IMR-90 (cell line): Measurements from ENCODE around the gene TEDC1. TPM values are rescaled to one million over a fixed set of nuclear protein-coding genes. Genes with fewer than 3 reads are reported as not detected.

Experiments
- ATAC-seq: fragments of 200-7000 bp; cut with Tn5 transposase; 2 replicates; pipeline ENCODE4 v1.9.1; 2020; ENCODE audit warnings: low read depth, mild to moderate bottlenecking, moderate library complexity
- BruUV-seq: library from RNA; stranded (reverse); fragments of 400-500 nt; replicated peaks from 2 replicates; lab custom pipeline; 2021; lab: Mats Ljungman, UMichigan
- CTCF ChIA-PET: fragments of 300-600 bp; formaldehyde crosslinking; extraction: SDS; loops from one replicate; lab custom pipeline; 2021; ENCODE audit warnings: antibody characterized with exemption; lab: Yijun Ruan, JAX
- POLR2A ChIA-PET: fragments of 300-600 bp; sonication (Branson Sonifier 250); formaldehyde crosslinking; loops from one replicate; lab custom pipeline; 2022; ENCODE audit warnings: antibody characterized with exemption; ENCODE audit not compliant: unreplicated experiment; lab: Charles Lee
- DNase-seq: peaks from one replicate; pipeline ENCODE4 v3.0.0; 2013
- H2AFZ ChIP-seq: replicated peaks from 2 replicates; pipeline ENCODE3; 2013; ENCODE audit warnings: low read length, mild to moderate bottlenecking; ENCODE audit not compliant: poor library complexity
- H2AK5ac ChIP-seq: 2 replicates; pipeline ENCODE4 v1.6.1; 2013; ENCODE audit warnings: low read depth, low read length, inconsistent platforms
- H2AK9ac ChIP-seq: replicated peaks from 2 replicates; pipeline ENCODE3; 2013; ENCODE audit warnings: mild to moderate bottlenecking, low read depth, low read length, moderate library complexity; ENCODE audit not compliant: poor library complexity
- H2BK120ac ChIP-seq: 2 replicates; pipeline ENCODE4 v1.6.1; 2013; ENCODE audit warnings: low read depth, low read length, inconsistent platforms
- H2BK15ac ChIP-seq: 3 replicates; pipeline ENCODE4 v1.6.1; 2013; ENCODE audit warnings: low read depth, low read length, inconsistent platforms
- H2BK20ac ChIP-seq: 2 replicates; pipeline ENCODE4 v1.6.1; 2013; ENCODE audit warnings: low read depth, mild to moderate bottlenecking, inconsistent platforms, low read length, moderate library complexity
- H2BK5ac ChIP-seq: 2 replicates; pipeline ENCODE4 v1.6.1; 2013; ENCODE audit warnings: mild to moderate bottlenecking, low read depth, low read length, inconsistent platforms; ENCODE audit not compliant: poor library complexity, severe bottlenecking
- H3K14ac ChIP-seq: replicated peaks from 2 replicates; pipeline ENCODE4 v1.6.1; 2013; ENCODE audit warnings: low read depth, low read length, inconsistent platforms
- H3K18ac ChIP-seq: 2 replicates; pipeline ENCODE4 v1.6.1; 2013; ENCODE audit warnings: low read depth, low read length, control low read depth
- H3K23ac ChIP-seq: 2 replicates; pipeline ENCODE4 v1.6.1; 2013; ENCODE audit warnings: low read depth, low read length, inconsistent platforms
- H3K27ac ChIP-seq: 2 replicates; pipeline ENCODE4 v1.5.1; 2013; ENCODE audit warnings: mild to moderate bottlenecking, control low read depth, low read length; ENCODE audit not compliant: insufficient read depth
- H3K27me3 ChIP-seq: 2 replicates; pipeline ENCODE4 v1.6.1; 2013; ENCODE audit warnings: low read length; ENCODE audit not compliant: control insufficient read depth, insufficient read depth
- H3K36me3 ChIP-seq: 2 replicates; pipeline ENCODE4 v1.6.1; 2013; ENCODE audit warnings: low read length, mixed read lengths; ENCODE audit not compliant: control insufficient read depth, insufficient read depth
- H3K4ac ChIP-seq: 2 replicates; pipeline ENCODE4 v1.6.1; 2013; ENCODE audit warnings: low read depth, low read length, inconsistent platforms
- H3K4me1 ChIP-seq: 2 replicates; pipeline ENCODE4 v1.6.1; 2013; ENCODE audit warnings: low read length, mixed read lengths; ENCODE audit not compliant: control insufficient read depth, insufficient read depth
- H3K4me2 ChIP-seq: 2 replicates; pipeline ENCODE4 v1.6.1; 2013; ENCODE audit warnings: low read depth, mild to moderate bottlenecking, control low read depth, low read length, moderate library complexity
- H3K4me3 ChIP-seq: 2 replicates; pipeline ENCODE4 v1.5.1; 2013; ENCODE audit warnings: low read depth, mild to moderate bottlenecking, control low read depth, low read length, moderate library complexity; ENCODE audit not compliant: insufficient read depth
- H3K56ac ChIP-seq: 2 replicates; pipeline ENCODE4 v1.6.1; 2013; ENCODE audit warnings: low read length, inconsistent platforms; ENCODE audit not compliant: insufficient read depth; ENCODE audit errors: extremely low read depth
- H3K79me1 ChIP-seq, 2 experiments: 2 replicates each; pipeline ENCODE4 v1.6.1; 2013; ENCODE audit warnings: low read length in 2 of 2, inconsistent platforms in 1 of 2, low read depth in 1 of 2
- H3K9ac ChIP-seq: 2 replicates; pipeline ENCODE4 v1.6.1; 2013; ENCODE audit warnings: low read depth, low read length, control low read depth
- H3K9me1 ChIP-seq: 2 replicates; pipeline ENCODE4 v1.6.1; 2013; ENCODE audit warnings: low read length, inconsistent platforms; ENCODE audit not compliant: insufficient read depth
- H3K9me3 ChIP-seq: 2 replicates; pipeline ENCODE4 v1.6.1; 2013; ENCODE audit warnings: low read length; ENCODE audit not compliant: control insufficient read depth, insufficient read depth
- H4K20me1 ChIP-seq: 2 replicates; pipeline ENCODE4 v1.6.1; 2013; ENCODE audit warnings: low read length, inconsistent platforms; ENCODE audit not compliant: insufficient read depth
- H4K5ac ChIP-seq: 2 replicates; pipeline ENCODE4 v1.6.1; 2013; ENCODE audit warnings: mild to moderate bottlenecking, low read depth, low read length, control low read depth
- H4K8ac ChIP-seq, 2 experiments: 2 replicates each; pipeline ENCODE4 v1.6.1; 2013; ENCODE audit warnings: low read depth in 2 of 2, low read length in 2 of 2, control low read depth in 1 of 2, inconsistent platforms in 1 of 2
- H4K91ac ChIP-seq: 2 replicates; pipeline ENCODE4 v1.6.1; 2013; ENCODE audit warnings: low read depth, low read length, inconsistent platforms; ENCODE audit not compliant: insufficient read depth
- BHLHE40 ChIP-seq: fragments of 150-350 bp; IDR thresholded peaks from 2 replicates; pipeline ENCODE4 v1.6.1; 2016; ENCODE audit warnings: mild to moderate bottlenecking, low read depth, low read length
- CEBPB ChIP-seq: IDR thresholded peaks from 2 replicates; pipeline ENCODE4 v1.6.1; 2012; ENCODE audit warnings: low read depth, low read length, improper control_type of control experiment
- CHD1 ChIP-seq: IDR thresholded peaks from 2 replicates; pipeline ENCODE4 v1.6.1; 2012; ENCODE audit warnings: low read depth, low read length, improper control_type of control experiment
- FOS ChIP-seq: fragments of 150-350 bp; IDR thresholded peaks from 2 replicates; pipeline ENCODE4 v1.6.1; 2016; ENCODE audit warnings: low read depth, low read length
- MAFK ChIP-seq: IDR thresholded peaks from 2 replicates; pipeline ENCODE4 v1.6.1; 2012; ENCODE audit warnings: low read depth, low read length, improper control_type of control experiment
- SMC3 ChIP-seq: fragments of 150-350 bp; IDR thresholded peaks from 2 replicates; pipeline ENCODE4 v1.6.1; 2016; ENCODE audit warnings: low read depth, mild to moderate bottlenecking, antibody characterized with exemption, low read length, moderate library complexity
- WGBS, 2 experiments: methylation state at CpG; one replicate each; pipeline versions ENCODE4 v1.1.5 to v1.1.7; 2013; ENCODE audit warnings: missing lambda C conversion rate in 2 of 2; ENCODE audit not compliant: insufficient read length in 1 of 2; ENCODE audit errors: extremely low coverage in 2 of 2; 5-methylcytosine and 5-hydroxymethylcytosine counted together
- dilution Hi-C: fragments of 300-500 bp; cut with HindIII; formaldehyde crosslinking; loops from one replicate; pipeline ENCODE4 v1.14.3; 2018; ENCODE audit warnings: low sequenced_read_pairs; ENCODE audit not compliant: unreplicated experiment
- in situ Hi-C: fragments of 300-500 bp; cut with MboI; formaldehyde crosslinking; loops from 3 replicates; pipeline ENCODE4 v1.14.3; 2019; ENCODE audit warnings: low sequenced_read_pairs, inconsistent platforms, mixed read lengths
- intact Hi-C: fragments of 100-400 bp; cut with micrococcal nuclease; formaldehyde crosslinking; loops from 2 replicates; pipeline ENCODE4 v1.10.0; 2022
- polyA plus RNA-seq, 3 experiments: library from polyadenylated mRNA; depleted of rRNA; stranded (reverse); fragments of >200 nt; gene quantifications; 2 replicates each; pipeline ENCODE4 v1.2.3, GENCODE V29; 2012; ENCODE audit warnings: low replicate concordance in 1 of 3
- total RNA-seq: library from RNA; depleted of rRNA; stranded (reverse); fragments of >200 nt; gene quantifications from 2 replicates; pipeline ENCODE4 v1.2.3, GENCODE V29; 2012
- TF ChIP-seq, protein P1 (sequence below): fragments of 150-350 bp; IDR thresholded peaks from 2 replicates; pipeline ENCODE4 v1.6.1; 2017; ENCODE audit warnings: mild to moderate bottlenecking, antibody characterized with exemption, low read length, low read depth

Gene TEDC1
- total and polyA plus RNA-seq, 2 of the 4 experiments (the other 2 are of a cell fraction) = 5.7 to 6.4 TPM

DNA sequence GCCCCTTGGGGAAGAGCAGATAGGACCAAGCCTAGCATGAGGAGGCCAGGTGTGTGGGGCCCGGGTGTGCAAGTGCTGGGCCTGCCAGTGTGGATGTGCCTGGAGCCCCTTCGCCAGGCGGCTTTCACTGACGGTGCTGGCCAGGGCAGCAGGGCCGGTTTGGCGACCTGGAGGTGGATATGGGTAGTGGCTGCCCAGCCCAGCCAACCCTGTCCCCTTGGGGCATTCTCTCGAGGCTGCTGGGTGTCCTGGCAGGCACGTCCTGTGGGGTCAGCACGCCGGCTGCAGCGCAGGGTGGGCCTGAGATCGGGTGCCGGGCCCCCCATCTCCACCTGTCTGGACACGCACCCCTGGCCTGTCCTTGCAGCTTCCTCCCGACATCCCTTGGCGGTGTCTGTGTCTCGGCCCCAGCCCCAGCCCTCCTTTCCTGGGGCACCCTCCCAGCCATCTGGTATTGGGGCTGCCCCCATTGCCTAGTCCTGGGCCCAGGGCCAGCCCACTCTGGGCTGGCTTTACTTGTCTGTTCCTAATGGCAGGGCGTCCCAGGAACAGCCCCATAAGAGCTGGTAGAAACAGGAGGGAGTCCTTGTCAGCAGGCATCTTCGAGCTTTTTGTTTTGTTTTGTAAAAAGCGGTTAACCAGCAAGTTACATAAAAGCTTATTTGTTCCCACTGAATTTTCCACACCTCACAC, 23.7 kb upstream of the TEDC1 start:
- no peak overlapping the region for H2BK5ac ChIP-seq
- H3K9me3 ChIP-seq = no peaks in the 10 kb centered on the region
- H2BK120ac ChIP-seq = no peak overlapping the region
- H2BK20ac ChIP-seq = no peak overlapping the region
- no peak overlapping the region for H3K9ac ChIP-seq
- H3K9me1 ChIP-seq = 0 out of 2 replicates have a peak, but pooled peaks cover 3% of the 10 kb centered on the region
- no peak overlapping the region for H3K4me3 ChIP-seq
- 87% methylated on average over 9 of the region's 20 CpGs; no CpG with 5 or more reads in 1 of the 2 experiments for WGBS, 2 experiments
- no peak for ATAC-seq
- intact Hi-C loops (no loop called here), in situ Hi-C loops (no loop called here), dilution Hi-C loops (no loop called here)
- TF ChIP-seq CEBPB = no peak
- no peak for TF ChIP-seq SMC3
- no peak for TF ChIP-seq FOS
- TF ChIP-seq CHD1 = no peak
- no peak for TF ChIP-seq MAFK
- TF ChIP-seq, protein P1, sequence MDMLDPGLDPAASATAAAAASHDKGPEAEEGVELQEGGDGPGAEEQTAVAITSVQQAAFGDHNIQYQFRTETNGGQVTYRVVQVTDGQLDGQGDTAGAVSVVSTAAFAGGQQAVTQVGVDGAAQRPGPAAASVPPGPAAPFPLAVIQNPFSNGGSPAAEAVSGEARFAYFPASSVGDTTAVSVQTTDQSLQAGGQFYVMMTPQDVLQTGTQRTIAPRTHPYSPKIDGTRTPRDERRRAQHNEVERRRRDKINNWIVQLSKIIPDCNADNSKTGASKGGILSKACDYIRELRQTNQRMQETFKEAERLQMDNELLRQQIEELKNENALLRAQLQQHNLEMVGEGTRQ = no peak
- TF ChIP-seq BHLHE40 = no peak
- ChIA-PET CTCF (no interaction called here), POLR2A (no interaction called here)
- H3K4ac ChIP-seq = no peak overlapping the region
- H3K14ac ChIP-seq = no peak overlapping the region
- no peak overlapping the region for H2BK15ac ChIP-seq
- H4K91ac ChIP-seq = no peak overlapping the region
- H3K36me3 ChIP-seq = peaks cover 56% of the 10 kb centered on the region
- H3K56ac ChIP-seq = no peak overlapping the region
- no peak for DNase-seq
- H4K20me1 ChIP-seq = peaks cover 8% of the 10 kb centered on the region
- no peak overlapping the region for H3K4me2 ChIP-seq
- no peaks in the 10 kb centered on the region; a peak in 1 of 4 replicates for H3K79me1 ChIP-seq
- no TSS peak for BruUV-seq
- no peak overlapping the region for H2AK5ac ChIP-seq
- H4K8ac ChIP-seq = no peak overlapping the region
- no peak overlapping the region for H4K5ac ChIP-seq
- no peak overlapping the region for H3K23ac ChIP-seq
- no peaks in the 10 kb centered on the region for H3K27me3 ChIP-seq
- H3K4me1 ChIP-seq = peaks cover 2% of the 10 kb centered on the region; the same call in 1 of the 2 replicates
- H2AK9ac ChIP-seq = no peak overlapping the region
- no peak overlapping the region for H2AFZ ChIP-seq
- H3K18ac ChIP-seq = no peak overlapping the region
- no peak overlapping the region for H3K27ac ChIP-seq
